Measurements from ENCODE around the gene AGMAT.
A peak's percentile ranks its signal among the peaks of the same experiment; 100 is the strongest.

AGMAT gene

DNA sequence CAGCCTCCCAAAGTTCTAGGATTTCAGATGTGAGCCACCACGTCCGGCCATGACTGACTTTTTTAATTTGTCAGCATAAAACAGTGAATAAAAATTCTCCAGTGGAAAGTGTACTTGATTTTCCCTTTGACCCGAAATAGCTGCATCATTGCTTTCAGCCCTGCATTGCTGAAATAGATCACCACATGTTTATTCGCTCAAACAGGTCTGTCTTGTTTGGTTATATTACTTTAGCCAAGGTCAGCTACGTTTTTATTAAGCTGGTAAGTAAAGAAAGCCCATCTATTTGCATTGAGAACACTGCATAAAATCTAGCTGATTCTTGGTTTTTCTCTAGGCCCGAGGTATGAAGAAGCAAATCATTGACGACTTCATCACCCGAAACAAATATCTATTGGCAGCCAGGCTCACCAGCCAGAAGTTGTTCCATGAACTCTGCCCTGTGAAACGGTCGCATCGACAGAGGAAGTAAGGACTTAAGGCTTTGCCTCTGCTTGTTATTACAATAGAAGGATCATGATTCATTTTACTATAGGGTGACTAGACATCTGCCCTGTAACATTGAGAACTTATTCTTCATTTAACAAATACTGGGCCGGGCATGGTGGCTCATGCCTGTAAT lies 25.6 kb downstream of the AGMAT start:
- DNase-seq (ENCODE audit: low read depth): no peak

DNA sequence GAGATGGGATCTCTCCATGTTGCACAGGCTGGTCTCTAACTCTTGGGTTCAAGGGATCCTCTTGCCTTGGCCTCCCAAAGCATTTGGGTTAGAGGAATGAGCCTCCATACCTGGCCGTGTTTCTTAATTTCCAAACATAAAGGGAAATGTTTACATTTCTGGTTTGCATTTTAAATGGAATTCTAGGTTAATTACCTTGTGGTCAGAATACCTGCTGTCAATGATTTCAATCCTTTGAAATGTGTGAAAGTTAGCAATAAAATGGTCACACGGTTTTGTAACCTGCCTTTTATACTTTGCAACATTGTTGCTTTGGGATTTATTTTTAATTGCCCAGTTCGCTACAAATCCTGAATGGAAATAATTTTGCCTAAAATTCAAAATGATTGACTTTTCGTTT lies 26.3 kb downstream of the AGMAT start:
- DNase-seq (ENCODE audit: low read depth): no peak

DNA sequence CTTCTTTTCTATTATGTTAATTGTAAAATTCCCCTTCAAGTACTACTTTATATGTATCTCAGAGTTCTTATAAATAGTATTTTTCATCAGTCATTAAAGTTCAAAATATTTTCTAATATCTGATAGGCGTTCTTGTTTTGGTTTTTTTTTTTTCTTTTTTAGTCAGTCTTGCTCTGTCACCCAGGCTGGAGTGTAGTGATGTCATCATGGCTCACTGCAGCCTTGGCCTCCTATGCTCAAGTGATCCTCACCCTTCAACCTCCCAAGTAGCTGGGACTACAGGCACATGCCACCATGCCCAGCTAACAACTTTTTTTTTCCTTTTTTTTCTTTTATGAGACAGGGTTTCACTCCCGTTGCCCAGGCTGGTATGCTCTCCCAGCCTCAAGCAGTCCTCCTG lies 27.3 kb downstream of the AGMAT start:
- no peak for DNase-seq (ENCODE audit: low read depth)

DNA sequence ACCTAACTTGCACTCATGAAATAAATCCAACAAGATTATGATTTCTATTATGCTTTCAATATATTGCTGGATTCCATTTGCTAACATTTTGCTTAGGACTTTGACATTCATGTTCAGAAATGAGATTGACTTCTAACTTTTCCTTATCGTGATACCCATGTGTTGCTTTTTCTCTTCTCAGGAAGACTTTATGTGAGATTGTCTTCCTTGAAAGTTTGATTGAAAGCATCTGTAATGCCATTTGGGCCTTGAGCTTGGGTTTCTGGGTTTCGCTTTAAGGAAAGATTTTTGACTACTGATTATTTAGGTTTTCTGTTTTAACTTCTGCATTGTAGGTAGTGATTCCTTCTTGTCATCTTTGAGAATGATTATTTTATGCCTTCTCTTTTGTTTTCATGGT lies 27.8 kb downstream of the AGMAT start:
- no peak for DNase-seq (ENCODE audit: low read depth)

DNA sequence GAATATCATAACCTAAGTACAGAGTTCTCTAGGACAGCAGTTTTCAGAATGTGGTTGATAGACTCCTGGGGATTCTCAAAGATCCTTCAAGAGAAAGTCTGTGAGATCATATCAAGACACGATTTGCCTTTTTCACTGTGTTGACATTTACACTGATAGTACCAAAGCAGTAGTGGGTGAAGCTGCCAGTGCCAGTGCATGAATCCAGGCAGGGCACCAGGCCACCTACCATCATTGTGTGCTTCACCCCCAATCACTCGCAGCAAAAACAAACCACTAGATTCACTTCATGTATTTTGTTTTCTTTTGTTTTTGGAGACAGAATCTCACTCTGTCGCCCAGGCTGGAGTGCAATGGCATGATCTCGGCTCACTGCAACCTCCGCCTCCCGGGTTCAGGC lies 34.3 kb downstream of the AGMAT start:
- DNase-seq (ENCODE audit: low read depth): no peak

DNA sequence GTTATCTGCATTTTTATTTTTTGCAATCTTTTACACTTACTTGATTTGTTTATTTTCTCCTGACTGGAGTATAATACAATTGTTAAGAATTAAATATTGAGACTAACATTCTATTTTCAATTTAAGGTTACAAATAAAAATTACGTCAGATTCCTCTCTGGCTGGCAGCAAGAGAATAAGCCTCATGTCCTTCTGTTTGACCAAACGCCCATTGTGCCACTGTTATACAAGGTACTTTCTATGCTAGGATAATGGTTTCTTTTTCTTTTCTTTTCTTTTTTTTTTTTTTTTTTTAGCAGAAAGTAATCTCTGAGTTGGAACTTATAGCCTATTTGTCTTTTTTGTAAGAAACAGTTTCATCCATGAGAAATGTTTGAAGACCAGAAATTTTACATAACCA lies 38.2 kb downstream of the AGMAT start:
- DNase-seq (ENCODE audit: low read depth): no peak

DNA sequence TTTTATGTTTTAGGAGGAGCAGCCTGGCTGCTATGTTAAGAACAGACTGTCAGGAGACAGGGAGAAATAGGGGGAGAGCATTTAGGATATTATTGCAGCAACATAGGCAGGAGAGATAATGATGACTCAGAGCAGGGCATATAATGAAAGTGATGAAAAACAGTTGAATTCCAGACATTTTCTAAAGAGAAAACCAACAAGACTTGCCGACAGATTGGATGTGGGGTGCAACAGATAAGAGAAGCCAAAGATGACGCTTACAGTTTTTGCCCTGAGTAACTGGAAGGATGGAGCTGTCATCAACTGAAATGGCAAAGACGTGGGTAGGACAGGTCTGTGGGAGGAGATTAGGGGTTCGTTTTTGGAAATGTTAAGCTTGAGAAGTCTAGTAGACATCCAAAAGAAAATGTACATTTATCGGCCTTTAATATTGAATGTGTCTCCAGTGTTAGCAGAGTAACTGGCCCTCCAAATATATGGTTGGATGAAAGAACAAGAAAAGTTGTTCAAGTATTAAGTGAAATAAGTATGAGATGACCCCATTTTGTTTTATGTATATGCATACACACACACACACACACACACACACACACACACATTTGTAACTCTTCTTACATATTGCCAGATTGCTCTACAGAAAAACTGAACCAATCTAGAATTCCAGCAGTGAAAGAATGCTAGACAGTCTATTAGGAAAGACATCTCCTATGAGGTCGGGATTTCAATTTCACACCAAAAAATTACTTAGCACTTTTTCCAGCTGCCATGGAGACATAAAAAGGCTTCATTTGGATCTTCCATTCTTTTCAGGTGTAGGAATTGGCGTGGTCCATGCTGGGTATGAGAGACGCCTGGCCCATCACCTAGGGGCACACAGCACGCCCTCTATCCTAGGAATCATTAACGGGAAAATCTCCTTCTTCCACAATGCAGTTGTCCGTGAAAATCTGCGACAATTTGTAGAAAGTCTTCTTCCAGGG lies 41.0 kb downstream of the AGMAT start:
- DNase-seq (ENCODE audit: low read depth): no peak

DNA sequence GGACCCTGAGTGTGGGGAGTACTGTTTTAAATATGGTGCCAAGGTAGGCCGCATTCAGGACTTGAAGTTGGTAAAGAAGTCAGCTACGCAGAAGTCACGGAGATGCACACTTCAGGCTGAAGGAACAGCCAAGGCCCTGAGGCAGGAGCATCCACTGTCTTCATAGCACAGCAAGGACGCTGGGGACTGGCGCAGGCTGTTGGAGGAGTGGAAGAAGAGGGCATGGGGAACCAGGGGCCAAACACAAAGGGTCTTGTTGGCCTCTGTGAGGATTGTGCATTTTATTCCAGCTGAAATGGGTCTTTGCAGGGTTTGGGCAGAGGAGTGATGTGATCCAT lies 41.6 kb downstream of the AGMAT start:
- no peak for DNase-seq (ENCODE audit: low read depth)

DNA sequence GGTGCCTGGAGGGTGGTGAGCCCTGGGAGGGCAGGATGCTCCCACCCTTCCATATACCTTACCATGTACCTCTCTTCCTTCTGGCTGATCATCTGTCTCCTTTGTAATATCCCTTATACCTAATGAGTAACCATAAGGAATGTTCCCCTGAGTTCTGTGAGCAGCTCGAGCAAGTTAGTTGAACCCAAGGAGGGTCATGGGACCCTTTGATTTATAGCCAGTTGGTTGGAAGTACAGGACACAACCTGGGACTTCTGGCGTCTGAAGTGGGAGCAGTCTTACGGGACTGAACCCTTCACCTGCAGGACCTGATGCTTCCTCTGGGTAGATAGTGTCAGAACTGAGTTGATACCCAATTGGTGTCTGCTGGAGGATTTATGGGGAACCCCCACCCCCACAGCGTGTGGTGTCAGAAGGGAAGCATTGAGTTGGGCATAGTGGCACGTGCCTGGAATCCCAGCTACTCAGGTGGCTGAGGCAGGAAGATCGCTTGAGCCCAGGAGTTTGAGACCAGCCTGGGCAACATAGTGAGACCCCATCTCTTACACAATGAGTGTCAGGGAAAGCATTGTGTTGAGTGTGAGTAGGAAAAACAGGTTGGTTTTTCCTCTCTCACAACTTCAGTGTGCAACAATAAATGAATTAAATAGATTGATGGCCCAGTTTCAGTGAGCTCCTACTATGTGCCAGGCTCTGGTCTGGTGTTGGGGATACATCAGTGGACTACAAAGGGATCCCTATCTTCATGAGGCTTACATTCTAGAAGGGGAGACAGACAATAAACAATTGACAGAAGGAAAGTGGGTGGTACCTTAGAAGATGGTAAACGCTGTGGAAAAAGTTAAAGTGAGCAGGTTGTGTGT lies 42.2 kb downstream of the AGMAT start:
- no peak for DNase-seq (ENCODE audit: low read depth)

DNA sequence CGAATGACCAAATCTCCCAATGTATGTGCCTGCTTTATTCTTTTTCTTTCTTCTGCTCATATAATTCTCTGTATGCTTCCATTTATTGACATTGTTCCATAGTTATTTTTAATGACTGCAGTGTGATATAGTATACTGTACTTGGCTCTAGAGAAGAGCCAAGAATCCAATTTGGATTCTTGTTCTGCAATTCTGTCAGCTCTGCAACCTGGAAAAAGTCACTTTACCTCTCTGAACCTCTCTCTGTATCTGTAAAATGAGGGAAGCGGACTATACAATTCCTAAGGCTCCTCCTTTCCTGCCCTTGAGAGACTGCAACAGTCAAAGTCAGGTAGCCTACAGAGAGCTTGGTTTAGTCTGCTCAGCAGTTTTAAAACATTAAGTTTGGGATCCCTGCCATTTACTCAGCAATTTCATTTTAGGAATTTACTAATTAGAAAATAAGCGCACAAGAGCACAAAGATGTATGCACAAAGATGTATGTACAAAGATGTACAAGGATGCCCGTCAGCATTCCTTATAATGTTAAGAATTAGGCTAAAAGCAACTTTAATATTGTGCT lies 43.5 kb downstream of the AGMAT start:
- no peak for DNase-seq (ENCODE audit: low read depth)

DNA sequence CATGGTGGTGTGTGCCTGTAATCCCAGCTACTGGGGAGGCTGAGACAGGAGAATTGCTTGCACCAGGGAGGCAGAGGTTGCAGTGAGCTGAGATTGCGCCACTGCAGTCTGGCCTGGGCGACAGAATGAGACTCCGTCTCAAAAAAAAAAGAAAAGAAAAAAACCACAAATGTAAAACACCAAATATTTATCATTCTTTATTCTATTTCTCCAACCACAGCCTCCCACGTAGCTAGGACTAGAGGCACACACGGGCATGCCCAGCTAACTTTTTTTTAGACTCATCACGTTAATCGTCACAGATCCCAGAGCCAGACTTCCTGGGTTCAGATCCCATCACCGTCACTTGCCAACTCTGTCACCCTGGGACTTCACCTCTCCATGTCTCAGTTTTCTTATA lies 44.7 kb downstream of the AGMAT start:
- no peak for DNase-seq (ENCODE audit: low read depth)

DNA sequence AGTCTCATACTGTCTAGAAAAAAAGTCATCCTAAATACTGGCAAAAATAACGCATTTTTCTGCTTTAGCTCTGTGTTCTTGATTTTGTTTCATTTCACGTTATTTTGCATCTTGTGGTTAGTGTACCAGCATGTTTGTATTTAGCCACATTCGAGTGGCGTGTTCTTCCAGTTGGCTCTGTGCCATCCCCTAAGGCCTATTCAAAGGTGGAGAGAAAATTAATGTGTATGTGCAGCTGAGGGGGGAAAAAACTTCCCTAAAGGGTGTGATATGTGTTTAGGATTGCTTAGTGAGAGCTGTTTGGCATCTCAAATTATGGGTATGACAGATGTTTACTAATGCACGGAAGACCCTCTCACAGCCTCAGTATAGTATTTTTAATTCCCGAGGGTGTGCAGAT lies 46.1 kb downstream of the AGMAT start:
- no peak for DNase-seq (ENCODE audit: low read depth)

DNA sequence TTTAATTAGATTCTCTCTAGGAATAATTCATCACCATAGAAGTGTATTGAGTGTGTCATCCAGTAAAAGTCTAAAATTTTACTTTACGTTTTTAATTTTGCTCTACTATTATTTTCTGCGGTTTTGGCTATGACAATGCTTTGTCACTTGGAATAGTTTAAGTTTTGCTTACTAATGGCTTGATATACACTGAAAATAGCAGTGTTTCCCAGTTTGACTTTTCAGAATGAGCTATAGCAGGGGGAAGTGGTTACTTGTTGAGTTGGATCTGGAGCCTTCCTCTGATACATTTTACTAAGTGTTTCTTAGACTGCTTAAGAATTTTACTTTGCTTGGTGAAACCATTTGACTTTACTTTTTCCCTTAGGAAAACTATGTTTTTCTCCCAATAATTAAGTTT lies 53.2 kb downstream of the AGMAT start:
- DNase-seq (ENCODE audit: low read depth): no peak

DNA sequence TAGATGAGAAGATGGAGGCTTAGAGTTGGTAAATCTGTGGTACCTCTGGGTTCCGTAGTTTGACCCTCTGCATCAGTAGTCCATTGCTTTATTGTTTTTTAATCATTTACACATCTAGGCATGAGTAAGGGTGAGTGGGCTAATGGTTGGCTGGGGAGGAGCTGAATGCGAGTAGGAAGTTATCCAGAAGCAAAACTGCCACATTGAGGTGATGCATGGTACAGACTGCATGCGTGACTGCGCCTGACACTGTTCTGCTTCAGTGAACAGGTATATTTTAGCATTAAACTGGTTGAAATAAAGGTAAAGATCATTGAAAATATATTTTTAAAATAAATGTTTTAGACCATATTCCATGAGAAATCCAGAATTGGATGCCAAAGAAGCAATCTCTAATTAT lies 53.8 kb downstream of the AGMAT start:
- no peak for DNase-seq (ENCODE audit: low read depth)

DNA sequence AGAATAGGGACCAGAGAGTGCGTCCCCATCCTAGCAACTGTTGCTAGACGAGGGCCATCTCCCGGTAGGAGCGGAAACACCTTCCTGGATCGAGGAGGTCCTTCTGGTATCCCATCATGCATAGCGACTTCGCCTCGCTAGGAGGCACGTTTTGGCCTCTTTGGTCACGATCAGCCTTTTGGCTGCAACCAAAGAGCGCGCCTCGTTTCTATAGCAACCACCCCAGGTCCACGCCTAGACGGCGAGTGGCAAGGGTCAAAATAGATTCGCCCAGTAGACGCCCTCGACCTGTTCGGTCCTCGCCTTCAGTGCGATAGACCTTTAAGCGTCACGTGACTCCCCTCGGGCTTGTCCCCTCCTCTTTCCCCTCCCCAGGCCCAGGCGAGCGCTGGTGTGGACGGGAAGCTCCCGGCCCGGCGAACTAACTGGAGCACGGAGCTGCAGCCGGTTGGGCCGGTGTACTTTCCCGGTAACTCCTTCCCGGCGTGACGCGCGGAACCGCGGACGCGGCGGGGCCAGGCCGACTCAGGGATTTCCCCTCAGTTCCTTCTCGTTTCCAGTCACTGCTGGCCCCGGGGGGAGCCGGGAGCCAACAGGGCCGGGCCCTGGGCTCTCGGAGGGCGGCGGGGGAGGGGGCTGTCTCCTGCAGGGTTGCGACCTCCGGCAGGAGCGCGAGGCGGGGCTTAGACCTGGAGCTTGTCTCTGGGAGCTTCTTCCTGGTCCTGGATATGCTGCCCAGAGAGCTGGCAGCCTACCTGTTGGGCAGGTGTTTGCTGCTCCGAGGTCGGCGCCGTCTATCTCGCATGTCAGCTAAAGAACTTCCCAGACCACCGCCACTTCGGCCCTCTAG lies 58.1 kb downstream of the AGMAT start, which contains the start of gene DNAJC16:
DNAJC16 (plus strand) TSS at position 359 of the 850 bp plus-strand sequence. CDS start 2,258 bp downstream, outside the sequence.
- DNase-seq (ENCODE audit: low read depth): peak; percentile 100

DNA sequence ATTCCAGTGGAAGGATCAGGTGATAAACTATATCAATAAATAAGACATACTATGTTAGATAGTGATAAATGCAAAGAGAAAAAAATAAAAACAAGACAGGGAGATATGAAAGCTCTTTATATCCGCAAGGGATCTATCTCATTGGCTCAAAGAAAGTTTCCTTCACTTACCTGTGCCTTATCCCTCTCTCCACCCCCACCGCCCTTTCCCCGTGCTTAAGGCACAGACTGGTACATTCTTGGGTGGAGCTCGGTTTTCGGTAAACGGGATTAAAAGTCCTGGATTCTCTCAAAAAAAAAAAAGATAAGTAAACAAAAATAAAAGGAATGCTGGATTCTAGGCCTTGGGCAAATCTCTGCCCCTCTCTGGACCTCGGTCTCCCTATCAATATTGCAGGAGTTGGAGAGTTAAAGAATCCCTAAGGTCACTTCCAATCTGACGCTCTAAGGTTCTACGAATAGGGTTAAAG lies 58.8 kb downstream of the AGMAT start:
- DNase-seq (ENCODE audit: low read depth): no peak

DNA sequence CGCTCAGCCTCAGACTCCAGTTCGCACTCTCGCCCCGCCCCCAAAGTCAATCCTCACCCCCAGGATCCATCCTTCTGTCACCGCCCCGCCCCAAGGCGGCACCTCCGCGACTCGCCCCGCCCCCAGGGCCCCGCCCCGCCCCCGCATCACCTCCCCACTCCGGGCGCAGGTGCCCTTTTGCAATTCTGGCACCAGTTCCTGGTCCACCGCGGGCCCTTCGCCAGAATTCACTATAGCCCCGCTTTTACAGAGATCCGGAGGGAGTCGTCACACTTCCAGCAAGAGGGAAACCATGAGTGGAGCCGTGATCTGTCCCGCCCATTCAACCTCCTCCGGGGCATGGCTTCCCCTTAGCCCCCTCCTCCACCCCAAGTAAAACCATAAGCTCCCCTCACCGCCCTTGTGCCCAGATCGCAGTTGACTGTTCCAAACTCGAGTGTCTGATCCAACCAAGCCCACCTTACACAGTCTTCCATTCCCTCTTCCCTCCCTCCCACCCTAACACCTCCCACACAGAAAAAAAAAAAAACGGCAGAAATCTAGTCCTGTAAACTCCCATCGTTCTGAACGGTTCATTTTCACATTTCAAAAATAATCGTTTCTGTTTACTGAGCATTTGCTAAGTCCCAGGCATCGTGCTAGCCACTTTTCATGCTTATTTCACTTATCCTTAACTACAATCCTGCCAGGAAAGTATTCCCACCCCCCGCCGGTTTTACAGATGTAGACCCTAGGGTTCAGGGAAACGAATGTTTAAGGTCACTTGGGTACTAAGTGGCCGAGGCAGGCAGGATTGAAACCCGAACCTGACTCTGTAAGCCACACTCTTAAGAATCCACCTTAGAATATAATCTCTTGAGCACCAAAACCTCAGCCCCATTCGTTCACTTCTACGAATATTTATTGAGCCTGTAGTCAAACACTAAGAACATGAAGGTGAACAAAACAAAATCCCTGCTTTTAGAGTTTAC lies 59.5 kb downstream of the AGMAT start:
- DNase-seq (ENCODE audit: low read depth): no peak

DNA sequence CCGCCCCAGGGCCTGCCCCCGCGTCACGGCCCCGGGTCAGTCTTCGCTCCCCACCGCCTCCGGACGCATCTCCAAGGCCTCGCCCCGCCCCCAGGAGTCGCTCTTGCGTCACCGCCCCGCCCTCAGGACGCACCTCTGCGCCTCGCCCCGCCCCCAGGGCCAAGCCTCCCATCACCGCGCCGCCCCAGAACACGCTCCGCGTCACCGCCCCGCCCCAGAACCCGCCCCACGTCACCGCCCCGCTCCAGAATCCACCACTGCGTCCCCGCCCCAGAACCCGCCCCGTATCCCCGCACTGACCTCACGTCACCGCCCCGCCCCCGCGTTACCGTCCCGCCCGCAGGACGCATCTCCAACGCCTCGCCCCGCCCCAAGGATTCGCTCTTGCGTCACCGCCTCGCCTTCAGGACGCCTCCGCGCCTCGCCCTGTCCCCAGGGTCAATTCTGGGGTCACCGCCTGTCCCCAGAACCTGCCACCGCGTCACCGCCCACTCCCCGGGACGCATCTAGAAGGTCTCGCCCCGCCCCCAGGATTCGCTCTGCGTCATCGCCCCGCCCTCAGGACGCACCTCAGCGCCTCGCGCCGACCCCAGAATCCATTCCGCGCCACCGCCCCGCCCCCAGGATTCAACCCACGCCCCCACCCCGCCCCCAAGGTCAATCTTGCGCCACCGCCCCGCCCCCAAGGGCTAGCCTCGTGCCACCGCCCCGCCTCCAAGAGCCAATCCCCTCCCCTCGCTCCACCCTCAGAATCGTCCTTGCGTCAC lies 60.4 kb downstream of the AGMAT start:
- peak; percentile 98 for DNase-seq (ENCODE audit: low read depth)

DNA sequence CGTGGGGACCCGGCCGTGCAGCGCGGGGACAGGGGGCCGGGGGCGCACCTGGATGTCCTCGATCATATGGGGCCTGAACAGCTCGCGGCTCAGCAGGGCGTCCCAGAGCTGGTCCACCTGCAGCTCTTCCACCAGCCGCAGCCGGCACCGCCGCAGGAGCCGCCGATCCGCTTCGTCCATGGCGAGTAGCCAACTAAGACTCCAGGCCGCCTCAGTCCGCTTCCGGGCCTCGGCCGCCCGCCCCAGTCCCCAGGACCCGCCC lies 60.9 kb downstream of the AGMAT start, which contains the start of gene CASP9:
CASP9 (minus strand) TSS at position 195 of the 262 bp plus-strand sequence; CDS start at position 180, 15 bp downstream.
- no peak for DNase-seq (ENCODE audit: low read depth)

Data from GM04504 (cell line).